SKM-1 treated with dmso at 0.1 percent for 144 hours (cell line): ENCODE results near the gene WDR19.
"Not testable (repeated sequence)": the region's sequence is repeated elsewhere in the genome, so short reads cannot be mapped to it uniquely, and the experiment has no call there.

ENCODE experiments used
- DNase-seq: peaks from one replicate; lab custom pipeline; 2025; ENCODE audit not compliant: unreplicated experiment; lab: John Stamatoyannopoulos, UW

The WDR19 gene

GRCh38 chr4:39232100-39232499, 49.8 kb downstream of the WDR19 start:
- DNase-seq = no peak

GRCh38 chr4:39233114-39233513, 50.8 kb downstream of the WDR19 start:
- DNase-seq = no peak

- no peak for DNase-seq
These were observed 51.5 kb downstream of the WDR19 start for GRCh38 chr4:39233783-39234182.

- DNase-seq = no peak
These were observed 52.7 kb downstream of the WDR19 start for GRCh38 chr4:39235021-39235420.

GRCh38 chr4:39235696-39236095, 53.4 kb downstream of the WDR19 start:
- no peak for DNase-seq

DNA sequence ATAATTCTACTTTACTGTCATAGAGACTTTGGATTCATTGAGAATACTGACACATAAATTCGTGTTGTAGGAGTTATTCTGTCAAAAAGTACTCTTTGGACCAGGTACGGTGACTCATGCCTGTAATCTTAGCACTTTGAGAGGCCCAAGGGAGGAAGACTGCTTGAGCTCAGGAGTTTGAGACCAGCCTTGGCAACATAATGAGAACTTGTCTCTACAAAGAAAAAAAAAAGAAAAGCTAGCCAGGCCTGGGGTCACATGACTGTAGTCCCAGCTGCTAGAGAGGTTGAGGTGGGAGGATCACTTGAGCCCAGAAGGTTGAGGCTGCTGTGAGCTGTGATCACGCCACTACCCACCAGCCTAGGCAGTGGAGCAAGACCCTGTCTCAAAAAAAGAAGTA, 54.9 kb downstream of the WDR19 start:
- DNase-seq = no peak

DNA sequence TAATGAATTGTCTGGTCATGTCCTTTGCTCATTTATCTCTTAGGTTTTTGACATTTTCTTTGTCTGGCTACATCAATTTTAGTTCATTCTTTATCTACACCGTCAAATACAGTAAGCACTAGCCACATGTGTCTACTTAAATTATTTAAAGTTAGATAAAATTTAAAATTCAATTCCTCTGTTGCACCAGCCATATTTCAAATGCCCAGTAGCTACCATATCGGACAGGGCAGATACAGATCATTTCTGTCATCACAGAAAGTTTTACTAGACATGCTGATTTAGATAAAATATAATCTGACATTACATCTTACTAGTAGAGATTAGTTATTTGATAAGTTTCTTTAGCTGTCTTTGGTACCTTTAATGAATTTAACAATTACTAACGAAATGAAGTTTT, 61.1 kb downstream of the WDR19 start:
- DNase-seq = no peak

- DNase-seq = no peak
These were observed 72.9 kb downstream of the WDR19 start for GRCh38 chr4:39255266-39255665.

- no peak for DNase-seq
These were observed 73.5 kb downstream of the WDR19 start for GRCh38 chr4:39255871-39256270.

DNA sequence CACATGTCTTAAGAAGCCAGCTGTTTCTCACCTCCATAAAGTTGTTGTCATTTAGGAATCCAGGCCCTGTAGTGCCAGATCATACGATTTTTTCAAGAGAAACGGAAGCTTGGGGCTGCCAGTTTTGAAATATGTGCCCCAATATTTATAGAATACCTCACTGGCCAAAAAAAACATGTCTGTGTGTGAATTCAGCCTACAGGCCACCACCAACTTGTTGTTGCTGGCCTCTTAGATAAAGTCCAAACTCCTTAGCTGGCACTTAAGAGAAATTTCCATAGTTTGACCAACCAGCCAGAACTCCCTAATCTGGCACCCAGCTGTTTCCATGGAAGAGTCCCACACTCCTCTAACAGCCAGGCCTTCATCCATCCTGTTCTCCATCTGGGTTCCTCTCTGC, 74.1 kb downstream of the WDR19 start:
- DNase-seq = no peak

DNA sequence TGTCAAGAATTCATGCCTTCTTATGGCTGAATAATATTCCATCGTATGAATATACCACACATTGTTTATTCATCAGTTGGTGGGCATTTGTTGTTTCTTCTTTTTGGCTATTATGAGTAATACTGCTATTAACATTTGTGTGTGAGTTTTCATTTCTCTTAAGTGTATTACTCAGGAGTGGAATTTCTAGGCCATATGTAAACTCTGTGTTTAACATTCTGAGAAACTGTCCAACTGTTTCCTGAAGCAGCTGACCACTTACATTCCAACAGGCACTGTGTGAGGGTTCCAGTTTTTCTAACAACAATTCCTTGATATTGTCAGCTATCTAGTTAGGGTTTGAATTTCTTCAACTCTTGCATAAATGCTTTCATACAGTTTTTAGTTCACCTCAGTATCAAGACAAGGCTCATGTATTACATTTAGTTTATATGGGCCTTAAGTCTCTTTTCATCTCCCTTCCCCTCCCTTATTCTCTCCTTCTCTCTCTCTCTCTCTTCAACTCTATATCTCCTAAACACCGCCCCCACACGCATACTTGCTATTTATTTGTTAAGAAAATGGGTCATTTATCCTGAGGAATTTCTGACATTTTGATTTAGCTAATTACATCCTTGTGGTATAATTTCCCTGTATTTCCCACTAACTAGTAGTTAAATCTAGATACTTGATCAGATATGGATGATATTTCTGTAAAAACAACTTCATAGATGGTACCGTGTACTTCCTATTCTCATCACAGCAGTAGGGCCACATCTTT, 77.4 kb downstream of the WDR19 start:
- DNase-seq = no peak

DNA sequence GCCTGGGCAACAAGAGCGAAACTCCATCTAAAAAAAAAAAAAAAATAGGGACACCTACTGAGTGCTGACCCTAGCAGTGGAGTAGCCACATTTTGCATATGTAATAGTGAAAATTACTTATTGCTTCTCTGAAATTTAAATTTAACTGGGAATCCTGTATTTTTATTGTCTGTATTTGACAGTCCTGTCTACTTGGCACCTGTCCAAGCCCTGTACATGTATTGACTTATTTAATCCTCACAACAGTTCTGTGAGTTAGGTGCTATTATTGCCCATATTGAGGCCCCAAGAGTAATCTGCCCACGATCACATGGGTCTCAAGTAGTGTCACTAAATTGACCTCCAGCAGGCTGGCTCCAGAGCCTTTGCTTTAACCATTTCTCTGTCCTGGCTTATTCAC, 81.6 kb downstream of the WDR19 start:
- no peak for DNase-seq

GRCh38 chr4:39274503-39274902, 92.2 kb downstream of the WDR19 start:
- no peak for DNase-seq

DNA sequence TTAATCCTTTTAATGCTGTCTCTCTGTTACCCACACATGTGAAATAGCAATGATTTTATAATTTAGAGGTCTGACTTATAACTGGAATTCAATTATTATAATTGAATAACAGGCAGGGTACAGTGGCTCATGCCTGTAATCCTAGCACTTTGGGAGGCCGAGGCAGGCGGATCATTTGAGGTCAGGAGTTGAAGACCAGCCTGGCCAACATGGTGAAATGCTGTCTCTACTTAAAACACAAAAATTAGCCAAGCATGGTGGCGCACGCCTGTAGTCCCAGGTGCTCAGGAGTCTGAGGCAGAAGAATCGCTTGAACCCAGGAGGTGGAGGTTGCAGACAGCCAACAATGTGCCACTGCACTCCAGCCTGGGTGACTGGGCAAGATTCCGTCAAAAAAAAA, 95.3 kb downstream of the WDR19 start:
- not testable (repeated sequence) for DNase-seq

DNA sequence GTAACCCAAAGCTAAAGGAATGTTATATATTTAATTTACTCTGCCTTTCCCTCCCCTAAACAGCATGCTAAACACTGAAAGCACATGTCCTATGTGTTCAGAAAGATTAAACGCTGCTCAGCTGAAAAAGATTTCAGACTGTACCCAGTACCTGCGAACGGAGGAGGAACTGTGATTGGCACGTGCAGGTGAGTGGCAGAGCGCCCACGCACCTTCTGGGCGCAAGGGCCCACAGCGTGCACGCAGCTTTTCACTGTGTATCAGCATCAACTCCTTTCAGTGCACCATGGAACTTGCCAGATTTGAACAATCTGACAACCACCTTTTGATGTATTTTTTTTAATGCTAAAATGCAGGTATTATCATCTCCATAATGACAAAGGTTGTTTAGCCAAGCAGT, 96.1 kb downstream of the WDR19 start:
- DNase-seq = no peak

DNA sequence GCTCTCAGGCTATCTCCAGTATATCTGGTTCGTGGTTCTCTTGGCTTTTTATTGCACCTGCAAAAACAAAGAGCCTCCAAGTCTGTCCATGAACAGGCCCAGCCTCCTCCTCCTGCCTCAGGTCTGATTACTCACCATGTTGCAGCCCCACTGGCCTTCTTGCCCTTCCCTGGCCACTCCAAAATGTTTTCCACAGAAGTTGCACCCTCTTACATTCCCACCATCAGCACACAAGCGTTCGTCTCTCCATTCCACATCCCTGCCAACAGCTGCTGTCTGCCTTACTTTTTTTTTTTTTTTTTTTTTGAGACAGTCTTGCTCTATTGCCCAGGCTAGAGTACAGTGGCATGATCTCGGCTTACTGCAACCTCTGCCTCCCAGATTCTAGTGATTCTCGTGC, 97.1 kb downstream of the WDR19 start:
- DNase-seq = no peak

DNA sequence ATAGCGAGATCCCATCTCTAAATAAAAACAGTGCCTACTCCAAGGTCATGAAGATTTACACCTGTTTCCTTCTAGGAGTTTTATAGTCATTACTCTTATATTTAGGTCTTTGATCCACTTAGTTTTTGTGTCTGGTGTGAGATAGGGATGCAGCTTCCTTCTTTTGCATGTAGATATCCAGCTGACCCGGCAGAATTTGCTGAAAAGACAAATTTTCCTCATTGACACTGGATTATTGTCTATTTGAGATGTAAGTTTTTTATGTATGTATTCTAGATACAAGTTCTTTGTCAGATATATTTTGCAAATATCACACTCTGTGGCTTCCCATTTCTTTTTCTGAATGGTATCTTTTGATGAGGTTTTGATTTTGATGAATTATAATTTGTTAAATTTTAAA, 98.4 kb downstream of the WDR19 start:
- DNase-seq = no peak

- DNase-seq = no peak
These were observed 102.9 kb downstream of the WDR19 start for GRCh38 chr4:39285111-39285795.

DNA sequence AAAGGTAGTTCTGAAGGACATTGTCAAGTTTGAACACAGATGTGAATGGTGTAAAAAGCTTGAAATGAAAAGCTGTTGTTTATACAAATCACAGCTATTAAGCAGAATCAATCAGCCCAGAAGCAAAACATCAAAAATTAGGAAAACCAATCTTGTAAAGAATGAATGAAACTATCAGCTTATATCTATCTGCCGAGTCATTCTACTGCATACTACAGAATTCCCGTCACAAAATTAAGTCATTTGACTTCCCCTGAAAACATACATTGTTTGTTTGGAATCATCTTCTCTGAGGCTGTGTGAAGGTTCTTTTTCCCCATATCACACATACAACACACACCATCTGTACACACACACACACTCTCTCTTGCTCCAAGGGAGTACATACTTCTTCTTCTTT, 103.5 kb downstream of the WDR19 start:
- DNase-seq = no peak

DNA sequence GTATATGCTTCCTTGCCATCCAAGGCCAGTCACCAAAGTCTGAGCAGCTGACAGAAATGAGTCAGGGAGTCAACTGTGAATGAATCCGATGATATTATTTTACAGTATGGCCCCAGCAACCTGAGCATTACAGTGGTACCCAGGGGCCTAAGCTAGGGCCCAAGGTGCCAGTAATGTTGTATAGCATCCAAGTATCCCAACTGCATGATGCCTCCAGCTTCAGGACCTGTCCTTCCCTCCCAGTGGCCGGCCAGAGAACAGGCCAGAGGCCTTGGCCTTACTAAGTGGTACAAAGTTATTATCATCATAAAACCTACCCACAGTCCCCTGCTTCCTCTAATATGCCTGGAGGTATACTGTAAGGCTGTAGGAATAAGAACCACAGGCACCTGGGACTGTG, 103.9 kb downstream of the WDR19 start:
- DNase-seq = no peak

GRCh38 chr4:39287223-39287622, 104.9 kb downstream of the WDR19 start:
- DNase-seq = no peak

DNA sequence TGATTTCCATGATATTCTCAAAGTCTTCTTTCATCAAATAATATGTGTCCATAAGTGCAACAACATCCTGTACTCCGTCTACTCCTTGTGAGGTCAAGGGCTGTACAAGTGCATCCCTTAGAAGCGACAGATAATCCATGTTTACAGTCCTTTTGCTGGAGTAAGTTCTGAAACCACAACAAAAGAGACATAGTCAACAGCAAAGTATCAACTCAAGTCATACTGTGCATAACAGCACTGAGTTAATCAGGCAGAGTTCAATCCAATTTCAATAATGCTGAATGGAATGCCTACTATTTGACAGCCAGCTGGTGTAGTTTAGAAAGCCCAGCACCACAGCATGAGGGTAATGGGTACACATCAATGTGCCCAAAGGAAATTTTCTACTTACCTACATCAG, 109.4 kb downstream of the WDR19 start:
- no peak for DNase-seq

DNA sequence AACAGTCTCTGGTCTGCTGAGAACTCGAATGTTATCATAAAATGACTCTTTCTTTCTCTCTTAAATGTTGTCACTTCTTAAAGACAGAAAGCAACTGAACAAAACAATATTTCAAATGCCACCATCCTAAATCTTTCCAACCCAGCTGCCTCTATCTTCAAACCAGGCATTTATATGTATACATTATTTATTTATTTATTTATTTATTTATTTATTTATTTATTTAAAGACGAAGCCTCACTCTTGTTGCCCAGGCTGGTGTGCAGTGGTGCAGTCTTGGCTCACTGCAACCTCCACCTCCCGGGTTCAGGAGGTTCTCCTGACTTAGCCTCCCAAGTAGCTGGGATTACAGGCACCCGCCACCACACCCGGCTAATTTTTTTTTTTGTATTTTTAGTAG, 110.1 kb downstream of the WDR19 start:
- DNase-seq = not testable (repeated sequence)
